GM12874 (cell line): ENCODE results near the gene WDR37.

ENCODE experiments used
- CTCF ChIP-seq: IDR thresholded peaks from 2 replicates; pipeline ENCODE4 v1.5.1; 2011; ENCODE audit warnings: low read depth, mild to moderate bottlenecking, control low read depth, low read length, moderate library complexity; ENCODE audit not compliant: insufficient read depth

Gene WDR37

GRCh38 chr10:1019362-1019761, 36.8 kb upstream of the WDR37 start:
- TF ChIP-seq CTCF, result no peak

- TF ChIP-seq CTCF, result no peak
These were observed 35.7 kb upstream of the WDR37 start for GRCh38 chr10:1020460-1020859.

- no peak for TF ChIP-seq CTCF
These were observed 35.2 kb upstream of the WDR37 start for GRCh38 chr10:1020958-1021357.

- TF ChIP-seq CTCF, result no peak
These were observed 33.8 kb upstream of the WDR37 start for GRCh38 chr10:1022413-1022812.

GRCh38 chr10:1024103-1024502, 32.1 kb upstream of the WDR37 start:
- TF ChIP-seq CTCF, result no peak

- no peak for TF ChIP-seq CTCF
These were observed 30.5 kb upstream of the WDR37 start, which contains the start of gene IDI2 for GRCh38 chr10:1025683-1026082. IDI2 (minus strand) TSS chr10:1025859; CDS start chr10:1024723, 1,136 bp downstream.

GRCh38 chr10:1026578-1026977, 29.6 kb upstream of the WDR37 start:
- TF ChIP-seq CTCF, result no peak

GRCh38 chr10:1029838-1030237, 26.3 kb upstream of the WDR37 start:
- TF ChIP-seq CTCF, result no peak
